ENCODE data around the gene YIPF3.

YIPF3 gene

DNA sequence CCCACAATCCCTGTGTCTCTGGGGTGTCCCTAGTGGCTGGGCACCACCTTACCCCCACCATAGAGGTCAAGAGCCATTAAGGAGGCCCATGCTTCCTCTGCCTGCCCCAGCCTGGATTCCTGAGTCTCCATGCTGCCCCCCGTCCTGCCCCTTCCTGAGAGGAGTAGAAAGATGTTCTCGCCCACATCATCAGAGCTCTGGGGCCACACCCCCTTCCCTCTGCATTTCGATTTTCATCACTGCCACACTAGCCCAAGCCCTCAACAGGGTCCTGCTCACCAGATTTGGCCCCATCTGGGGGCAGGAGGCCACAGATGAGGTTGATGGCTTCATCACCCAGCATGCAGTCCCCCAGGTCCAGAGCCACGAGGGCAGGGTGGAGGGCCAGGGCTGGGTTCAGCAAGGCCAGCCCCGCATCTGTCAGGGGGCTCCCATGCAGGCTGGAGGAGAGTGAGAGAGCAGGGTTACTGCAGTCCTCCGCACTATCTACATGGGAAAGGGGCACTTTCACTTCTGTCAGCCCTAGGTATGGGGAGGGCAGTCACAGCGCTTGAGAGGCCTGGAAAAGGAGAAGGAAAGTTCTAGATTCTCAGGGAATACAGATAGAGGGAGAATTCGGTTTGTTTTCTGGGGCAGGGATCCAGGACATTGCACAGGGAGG is 8.1 kb downstream of the YIPF3 start:
- H3K4me3 ChIP-seq (ENCODE audit: low read depth, low read length) = no peak overlapping the region
- TF ChIP-seq CTCF (IDR thresholded peaks at IDR 0.05; ENCODE audit: low read depth, low read length) = no peak

GRCh38 chr6:43506667-43507471 is 9.9 kb downstream of the YIPF3 start:
- TF ChIP-seq CTCF (IDR thresholded peaks at IDR 0.05; ENCODE audit: low read depth, low read length) = peak; percentile 94
- no peak overlapping the region for H3K4me3 ChIP-seq (ENCODE audit: low read depth, low read length)

DNA sequence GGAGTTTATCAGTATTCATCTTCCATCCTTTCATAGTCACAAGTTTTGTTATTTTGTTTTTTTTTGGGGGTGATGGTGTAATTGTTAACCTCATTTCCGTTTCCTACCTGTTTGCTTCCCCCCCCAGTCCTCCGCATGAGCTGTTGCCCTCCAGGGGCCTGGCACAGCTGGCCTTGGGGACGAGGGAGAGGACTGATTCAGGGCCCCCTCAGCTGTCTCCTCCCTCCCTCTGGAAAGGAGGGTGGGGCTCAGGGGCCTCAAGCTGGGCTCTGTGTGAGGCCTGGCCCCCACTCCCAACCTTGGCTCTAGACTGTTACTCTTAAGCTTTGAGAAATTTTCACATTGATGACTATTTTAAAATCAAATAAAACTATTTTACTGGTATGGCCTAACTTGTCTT is 10.6 kb downstream of the YIPF3 start:
- TF ChIP-seq CTCF (IDR thresholded peaks at IDR 0.05; ENCODE audit: low read depth, low read length) = no peak

DNA sequence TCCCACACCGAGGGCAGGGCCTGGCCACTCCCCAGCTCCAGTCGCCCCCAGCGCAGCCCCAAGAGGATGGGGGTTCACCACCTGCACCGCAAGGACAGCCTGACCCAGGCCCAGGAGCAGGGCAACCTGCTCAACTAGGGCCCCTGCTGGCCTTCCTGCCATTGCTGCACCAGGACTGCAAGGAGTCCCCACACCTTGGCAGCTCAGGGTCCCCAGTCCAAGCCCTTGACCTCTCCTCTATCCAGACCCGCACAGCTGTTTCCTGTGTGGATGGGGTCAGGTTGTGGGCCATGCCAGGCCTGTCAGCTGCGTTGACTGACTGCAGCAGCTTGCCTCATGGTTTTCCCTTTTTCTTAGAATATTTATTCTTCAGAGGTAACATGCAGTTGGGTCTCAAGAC is 11.0 kb downstream of the YIPF3 start:
- TF ChIP-seq CTCF (IDR thresholded peaks at IDR 0.05; ENCODE audit: low read depth, low read length) = no peak
- H3K4me3 ChIP-seq (ENCODE audit: low read depth, low read length) = no peak overlapping the region

More for the DNA sequence above, 10.6 kb downstream of the YIPF3 start:
- H3K4me3 ChIP-seq (ENCODE audit: low read depth, low read length) = no peak overlapping the region

- no peak overlapping the region for H3K4me3 ChIP-seq (ENCODE audit: low read depth, low read length)
- no peak for TF ChIP-seq CTCF (IDR thresholded peaks at IDR 0.05; ENCODE audit: low read depth, low read length)
Observed at GRCh38 chr6:43504756-43505593, 11.8 kb downstream of the YIPF3 start.

DNA sequence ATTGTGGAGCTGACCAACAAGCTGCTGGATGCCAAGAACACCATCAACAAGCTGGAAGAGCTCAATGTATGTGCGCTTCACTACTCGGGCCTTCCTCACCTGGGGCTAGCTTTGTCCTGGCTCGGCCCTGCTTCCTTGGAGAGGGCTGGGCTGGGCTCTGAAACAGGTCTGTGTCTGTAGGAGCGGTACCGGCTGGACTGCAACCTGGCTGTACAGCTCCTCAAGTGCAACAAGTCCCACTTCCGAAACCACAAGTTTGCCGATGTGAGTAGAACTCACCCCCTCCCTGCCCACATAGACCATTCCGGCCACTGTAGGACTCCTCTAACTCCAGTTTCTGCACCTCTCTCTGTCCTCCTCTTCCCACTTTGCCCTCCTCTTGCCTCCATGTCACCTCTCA is 13.3 kb downstream of the YIPF3 start:
- TF ChIP-seq CTCF (IDR thresholded peaks at IDR 0.05; ENCODE audit: low read depth, low read length) = no peak
- H3K4me3 ChIP-seq (ENCODE audit: low read depth, low read length) = no peak overlapping the region
